HFF-Myc (cell line): ENCODE measurements around the gene YBEY.

Experiments
- DNase-seq: peaks from one replicate; pipeline ENCODE4 v3.0.0-alpha.2; 2011; ENCODE audit warnings: low read depth; ENCODE audit errors: extremely low read depth
- H3K4me3 ChIP-seq: replicated peaks from 2 replicates; pipeline ENCODE4 v1.5.1; 2011; ENCODE audit warnings: low read depth, mild to moderate bottlenecking, control low read depth, low read length
- CTCF ChIP-seq: IDR thresholded peaks from 2 replicates; pipeline ENCODE4 v1.5.1; 2012; ENCODE audit warnings: mild to moderate bottlenecking, low read depth, low read length, control low read depth; ENCODE audit errors: missing control alignments

Gene YBEY

DNA sequence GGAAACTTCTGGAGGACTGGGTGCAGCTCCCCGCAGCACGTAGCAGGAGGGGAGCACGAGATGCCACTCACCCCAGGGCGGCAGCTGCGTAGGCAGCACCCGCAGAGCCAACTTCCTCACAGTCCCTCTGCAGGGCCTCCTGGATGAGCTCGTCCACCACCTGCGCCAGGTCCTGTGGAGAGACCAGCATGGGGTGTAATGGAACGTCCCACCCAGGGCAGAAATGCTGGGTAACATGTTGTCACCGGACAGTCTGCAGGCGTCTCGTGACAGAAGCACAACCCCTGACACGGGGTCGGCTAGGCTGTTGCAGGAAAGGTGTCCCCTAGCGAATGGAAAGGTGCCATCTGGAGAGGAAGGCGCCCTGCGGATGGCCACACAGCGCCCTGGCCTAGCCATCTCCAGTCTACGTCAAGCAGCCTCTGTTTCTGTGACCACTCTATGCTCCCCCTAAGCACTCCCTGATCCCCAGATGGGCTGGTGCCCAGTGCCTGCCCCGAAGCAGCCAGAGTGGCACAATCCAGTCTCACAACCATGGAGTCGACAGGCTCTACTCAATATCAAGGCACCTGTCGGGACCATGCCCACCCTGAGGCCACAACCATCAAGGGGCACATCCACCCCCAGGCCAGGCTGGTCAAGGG, 22.0 kb upstream of the YBEY start:
- H3K4me3 ChIP-seq = no peak overlapping the region
- no peak for TF ChIP-seq CTCF
- no peak for DNase-seq

GRCh38 chr21:46264690-46265144, 21.4 kb upstream of the YBEY start:
- no peak for DNase-seq
- no peak for TF ChIP-seq CTCF
- no peak overlapping the region for H3K4me3 ChIP-seq

- no peak for TF ChIP-seq CTCF
- no peak for DNase-seq
- H3K4me3 ChIP-seq = no peak overlapping the region
Observed at GRCh38 chr21:46265736-46266525, 20.2 kb upstream of the YBEY start.

DNA sequence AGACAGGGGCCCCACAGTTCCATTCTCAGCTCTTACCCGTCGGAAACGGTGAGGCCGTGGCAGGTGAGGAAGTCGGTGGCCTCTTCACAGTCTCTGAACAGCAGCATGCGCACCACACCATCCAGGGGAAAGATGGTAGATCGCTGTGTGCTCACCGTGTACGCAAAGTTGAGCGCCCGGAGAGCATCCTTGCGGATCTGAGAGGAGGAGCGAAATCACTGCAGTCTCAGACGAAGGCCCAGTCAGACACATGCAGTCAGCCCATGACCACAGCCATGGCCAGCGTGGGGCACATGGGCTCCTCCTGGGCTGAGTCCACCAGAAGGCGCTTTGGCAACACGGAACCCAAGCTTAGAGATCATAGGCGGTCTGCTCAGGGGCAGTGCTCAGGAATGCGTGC, 19.2 kb upstream of the YBEY start:
- DNase-seq = no peak
- H3K4me3 ChIP-seq = no peak overlapping the region
- TF ChIP-seq CTCF = no peak

DNA sequence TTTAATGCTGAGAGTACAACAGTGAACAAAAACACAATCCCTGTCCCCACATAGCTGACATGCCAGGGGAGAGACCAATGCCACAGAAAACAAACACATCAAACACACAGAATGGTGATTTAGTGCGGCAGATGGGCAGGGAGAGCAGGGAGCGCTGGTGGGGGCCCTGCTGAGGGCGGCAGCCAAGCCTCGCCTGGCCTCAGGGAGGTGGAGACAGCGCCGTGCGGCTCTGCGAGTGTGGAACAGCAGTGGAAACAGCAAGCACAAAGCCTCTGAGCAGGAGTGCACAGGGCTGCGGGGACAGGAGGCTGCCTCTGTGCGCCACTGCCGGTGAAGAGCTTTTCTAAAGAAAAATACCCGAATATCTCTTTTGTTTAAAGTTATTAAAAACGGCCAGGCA, 17.8 kb upstream of the YBEY start:
- no peak for DNase-seq
- TF ChIP-seq CTCF = no peak
- no peak overlapping the region for H3K4me3 ChIP-seq

DNA sequence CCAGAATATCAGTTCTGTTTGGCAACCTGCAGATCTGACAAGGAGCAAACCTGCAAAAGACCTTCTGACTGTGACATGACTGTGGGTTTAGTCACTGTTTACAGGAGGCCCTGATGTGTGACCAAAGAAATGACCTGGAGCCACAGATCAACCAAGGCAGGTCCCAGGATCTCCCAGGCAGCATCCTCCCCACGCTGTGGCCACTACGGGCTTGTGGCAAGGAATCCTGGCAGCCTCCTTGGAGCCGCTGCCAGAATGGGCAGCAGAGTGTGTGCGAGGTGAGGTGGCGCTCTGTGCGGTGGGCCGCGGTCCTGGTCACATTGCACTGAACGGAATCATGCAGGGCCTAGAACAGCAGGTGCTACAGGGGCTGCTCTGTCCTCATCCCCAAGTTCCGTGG, 16.7 kb upstream of the YBEY start:
- no peak for TF ChIP-seq CTCF
- H3K4me3 ChIP-seq = no peak overlapping the region
- DNase-seq = no peak
